ENCODE data around the gene ADAMTSL2. TPM values are rescaled to one million over a fixed set of nuclear protein-coding genes. Genes with fewer than 3 reads are reported as not detected.

Gene ADAMTSL2
- total RNA-seq, 1 donor from 2014 or later: not detected

DNA sequence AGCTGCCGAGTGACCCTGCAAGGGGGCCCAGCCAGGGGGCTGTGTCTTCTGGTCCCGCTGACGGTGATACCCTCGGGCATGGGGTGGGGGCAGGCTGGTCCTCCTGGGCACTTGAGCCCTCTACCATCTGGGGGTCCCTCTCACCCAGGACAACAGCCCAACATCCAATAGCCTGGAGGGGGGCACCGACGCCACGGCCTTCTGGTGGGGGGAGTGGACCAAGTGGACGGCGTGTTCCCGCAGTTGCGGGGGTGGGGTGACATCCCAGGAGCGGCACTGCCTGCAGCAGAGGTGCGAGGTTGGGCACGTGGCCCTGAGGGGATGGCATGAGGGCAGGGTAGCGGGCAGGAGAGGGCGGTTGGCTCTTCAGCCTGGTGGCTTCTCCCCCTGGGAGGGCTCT lies 2.8 kb downstream of the ADAMTSL2 start:
- TF ChIP-seq, protein P1, sequence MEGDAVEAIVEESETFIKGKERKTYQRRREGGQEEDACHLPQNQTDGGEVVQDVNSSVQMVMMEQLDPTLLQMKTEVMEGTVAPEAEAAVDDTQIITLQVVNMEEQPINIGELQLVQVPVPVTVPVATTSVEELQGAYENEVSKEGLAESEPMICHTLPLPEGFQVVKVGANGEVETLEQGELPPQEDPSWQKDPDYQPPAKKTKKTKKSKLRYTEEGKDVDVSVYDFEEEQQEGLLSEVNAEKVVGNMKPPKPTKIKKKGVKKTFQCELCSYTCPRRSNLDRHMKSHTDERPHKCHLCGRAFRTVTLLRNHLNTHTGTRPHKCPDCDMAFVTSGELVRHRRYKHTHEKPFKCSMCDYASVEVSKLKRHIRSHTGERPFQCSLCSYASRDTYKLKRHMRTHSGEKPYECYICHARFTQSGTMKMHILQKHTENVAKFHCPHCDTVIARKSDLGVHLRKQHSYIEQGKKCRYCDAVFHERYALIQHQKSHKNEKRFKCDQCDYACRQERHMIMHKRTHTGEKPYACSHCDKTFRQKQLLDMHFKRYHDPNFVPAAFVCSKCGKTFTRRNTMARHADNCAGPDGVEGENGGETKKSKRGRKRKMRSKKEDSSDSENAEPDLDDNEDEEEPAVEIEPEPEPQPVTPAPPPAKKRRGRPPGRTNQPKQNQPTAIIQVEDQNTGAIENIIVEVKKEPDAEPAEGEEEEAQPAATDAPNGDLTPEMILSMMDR (conservative IDR thresholded peaks at IDR 0.05; ENCODE audit: low read depth, low read length): no peak
- DNase-seq (ENCODE audit: low read depth): no peak
- H3K4me3 ChIP-seq (ENCODE audit: low read depth, low read length): no peak overlapping the region

DNA sequence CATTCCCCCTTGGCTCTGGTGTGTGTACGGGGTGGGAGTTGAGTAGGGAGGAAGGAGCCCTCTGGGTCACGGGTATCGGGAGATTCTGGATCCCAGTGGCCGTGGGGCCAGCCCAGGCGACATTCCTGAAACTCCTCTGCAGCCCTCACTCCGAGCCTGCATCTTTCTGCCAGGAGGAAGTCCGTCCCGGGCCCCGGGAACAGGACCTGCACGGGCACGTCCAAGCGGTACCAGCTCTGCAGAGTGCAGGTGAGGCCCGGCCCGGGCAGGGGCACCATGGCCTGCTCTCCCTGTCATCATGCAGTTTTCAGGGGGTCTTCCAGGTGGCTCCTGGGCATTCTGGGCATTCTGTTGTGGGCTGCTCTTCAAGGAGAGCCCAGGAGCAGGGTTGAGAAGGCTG lies 3.7 kb downstream of the ADAMTSL2 start:
- no peak for DNase-seq (ENCODE audit: low read depth)
- H3K4me3 ChIP-seq (ENCODE audit: low read depth, low read length): no peak overlapping the region
- TF ChIP-seq, protein P1 (conservative IDR thresholded peaks at IDR 0.05; ENCODE audit: low read depth, low read length): no peak

DNA sequence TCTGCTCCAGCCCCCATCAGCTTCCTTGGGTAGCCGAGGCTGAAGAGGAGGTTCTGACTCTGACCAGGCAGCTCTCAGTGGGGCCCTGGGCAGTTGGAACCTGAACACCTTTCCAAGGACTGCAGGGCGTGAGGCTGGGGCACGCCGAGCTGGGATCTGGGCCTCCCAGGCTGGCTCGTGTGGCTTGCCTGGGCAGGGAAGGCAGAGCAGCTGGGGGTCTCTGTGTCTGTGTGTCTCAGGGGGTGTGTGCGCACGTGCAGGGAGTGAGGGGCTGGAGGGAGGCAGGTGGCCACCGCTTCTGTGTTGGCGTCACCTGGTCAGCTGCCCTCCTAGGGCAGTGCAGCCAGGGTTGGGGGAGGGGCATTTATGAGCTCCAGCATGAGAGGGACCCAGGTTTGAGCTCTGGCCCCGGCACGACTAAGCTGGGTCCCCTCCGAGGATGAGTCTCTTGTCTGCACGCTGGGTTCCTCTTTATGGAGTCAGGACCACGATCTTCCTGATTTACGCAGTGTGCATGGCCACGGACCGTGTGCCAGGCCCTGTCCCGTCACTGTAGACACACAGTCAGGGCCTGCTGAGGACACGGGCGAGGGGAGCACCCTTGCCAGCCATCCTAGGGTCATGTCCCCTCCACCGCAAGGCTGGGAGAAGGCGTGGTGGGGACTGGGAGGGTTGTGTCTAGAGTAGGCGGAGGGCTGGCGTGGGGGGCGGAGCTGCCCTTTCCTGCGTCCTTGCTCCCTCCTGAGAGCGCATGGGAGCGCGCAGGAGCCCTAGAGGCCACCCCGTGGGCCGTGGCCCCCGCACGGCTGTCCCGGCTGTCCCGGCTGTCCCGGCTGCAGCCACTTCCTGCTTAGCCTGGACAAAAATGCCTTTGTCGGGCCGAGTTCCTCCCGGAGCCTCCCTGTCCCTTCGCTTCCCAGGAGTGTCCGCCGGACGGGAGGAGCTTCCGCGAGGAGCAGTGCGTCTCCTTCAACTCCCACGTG lies 4.6 kb downstream of the ADAMTSL2 start:
- TF ChIP-seq, protein P1 (conservative IDR thresholded peaks at IDR 0.05; ENCODE audit: low read depth, low read length): no peak
- H3K4me3 ChIP-seq (ENCODE audit: low read depth, low read length): no peak overlapping the region
- no peak for DNase-seq (ENCODE audit: low read depth)

DNA sequence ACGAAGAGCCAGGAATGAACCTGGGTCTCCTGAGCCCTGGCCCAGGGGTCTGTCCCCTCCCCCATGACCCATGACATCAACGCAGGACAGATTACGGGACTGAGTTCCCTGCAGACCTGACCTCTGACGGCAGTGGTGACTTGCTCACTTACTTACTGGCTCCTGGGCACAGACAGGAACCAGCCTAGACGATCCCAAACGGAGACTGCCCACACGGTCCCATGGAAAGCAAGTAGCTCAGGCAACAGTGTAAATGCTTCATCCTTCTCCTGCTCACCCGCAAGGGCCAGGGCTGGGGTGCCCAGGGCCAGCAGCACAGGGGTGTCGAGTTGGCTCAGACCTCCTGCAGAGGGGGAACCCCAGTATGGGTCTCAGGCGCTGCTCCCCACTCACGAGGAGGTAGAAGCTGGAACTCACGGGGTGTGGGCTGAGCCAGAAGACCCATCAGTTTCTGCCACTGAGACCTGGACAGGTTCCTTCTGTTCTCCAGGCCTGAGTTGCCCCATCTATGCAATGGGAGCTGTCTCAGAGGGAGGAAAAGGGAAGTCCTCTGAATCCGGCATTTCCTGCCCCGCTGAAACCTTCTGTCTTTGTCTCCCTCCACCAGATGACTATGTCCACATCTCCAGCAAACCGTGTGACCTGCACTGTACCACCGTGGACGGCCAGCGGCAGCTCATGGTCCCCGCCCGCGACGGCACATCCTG lies 5.6 kb downstream of the ADAMTSL2 start:
- no peak for DNase-seq (ENCODE audit: low read depth)
- H3K4me3 ChIP-seq (ENCODE audit: low read depth, low read length): no peak overlapping the region
- TF ChIP-seq, protein P1 (conservative IDR thresholded peaks at IDR 0.05; ENCODE audit: low read depth, low read length): no peak

DNA sequence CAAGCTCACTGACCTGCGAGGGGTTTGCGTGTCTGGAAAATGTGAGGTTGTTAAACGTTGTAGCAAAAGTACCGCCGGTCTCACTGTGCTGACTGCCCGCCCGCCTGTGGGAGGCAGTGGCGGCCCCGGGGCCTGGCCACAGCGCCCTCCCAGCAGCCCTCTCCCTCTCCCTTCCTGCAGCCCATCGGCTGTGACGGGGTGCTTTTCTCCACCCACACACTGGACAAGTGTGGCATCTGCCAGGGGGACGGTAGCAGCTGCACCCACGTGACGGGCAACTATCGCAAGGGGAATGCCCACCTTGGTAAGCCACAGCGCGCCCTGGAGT lies 6.2 kb downstream of the ADAMTSL2 start:
- TF ChIP-seq, protein P1 (conservative IDR thresholded peaks at IDR 0.05; ENCODE audit: low read depth, low read length): no peak
- no peak for DNase-seq (ENCODE audit: low read depth)

DNA sequence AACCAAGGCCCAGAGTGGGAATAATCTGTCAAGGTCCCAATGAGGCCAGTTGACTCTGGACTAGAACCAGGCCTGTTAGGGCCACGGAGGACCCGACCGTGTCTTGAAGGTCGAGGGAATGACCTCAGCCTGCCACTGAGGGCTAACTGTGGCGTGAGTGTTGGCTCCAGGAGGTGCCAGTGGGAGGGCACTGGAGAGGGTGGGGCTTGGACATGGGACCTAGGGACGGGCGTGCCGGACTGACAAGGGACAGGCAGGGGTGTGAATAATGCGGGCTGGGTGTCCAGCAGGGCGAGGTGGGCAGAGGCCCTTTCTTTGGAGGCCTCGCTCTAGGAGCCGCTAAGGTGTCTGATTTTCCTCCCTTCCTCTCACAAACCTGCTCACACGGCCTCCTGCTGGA lies 7.5 kb downstream of the ADAMTSL2 start:
- DNase-seq (ENCODE audit: low read depth): no peak
- TF ChIP-seq, protein P1 (conservative IDR thresholded peaks at IDR 0.05; ENCODE audit: low read depth, low read length): no peak
- H3K4me3 ChIP-seq (ENCODE audit: low read depth, low read length): no peak overlapping the region

More for the DNA sequence above, 6.2 kb downstream of the ADAMTSL2 start:
- no peak overlapping the region for H3K4me3 ChIP-seq (ENCODE audit: low read depth, low read length)
